K562 (cell line): Measurements from ENCODE around the gene CBFA2T3. TPM values are rescaled to one million over a fixed set of nuclear protein-coding genes. Genes with fewer than 3 reads are reported as not detected.

Source experiments
- BRF1 ChIP-seq: IDR thresholded peaks from 3 replicates; pipeline ENCODE4 v1.6.1; 2011; ENCODE audit warnings: borderline replicate concordance, mild to moderate bottlenecking; ENCODE audit not compliant: insufficient read length; ENCODE audit errors: extremely low read depth
- CREB1 ChIP-seq, 2 experiments: sonication (generic) in 1 of 2; formaldehyde crosslinking in 1 of 2; IDR thresholded peaks; 2 replicates each; pipeline versions ENCODE4 v1.6.1 to v1.8.0; 2012 to 2022; ENCODE audit warnings: inconsistent platforms in 1 of 2, mild to moderate bottlenecking in 1 of 2, missing genetic modification reagents in 1 of 2, moderate library complexity in 1 of 2
- DMBX1 ChIP-seq: fragments of 250-450 bp; sonication (Bioruptor Pico); IDR thresholded peaks from 2 replicates; pipeline ENCODE4 v1.8.0; 2022; ENCODE audit warnings: inconsistent platforms, mild to moderate bottlenecking, moderate library complexity, borderline replicate concordance
- KAT8 ChIP-seq: fragments of 450-650 bp; IDR thresholded peaks from 2 replicates; pipeline ENCODE4 v1.6.1; 2016; ENCODE audit warnings: low read depth, mild to moderate bottlenecking
- MAFF ChIP-seq: IDR thresholded peaks from 2 replicates; pipeline ENCODE4 v1.6.1; 2012; ENCODE audit warnings: low read length, improper control_type of control experiment
- MECOM ChIP-seq: fragments of 250-450 bp; sonication (Bioruptor Pico); IDR thresholded peaks from 2 replicates; pipeline ENCODE4 v1.8.0; 2022; ENCODE audit warnings: inconsistent platforms
- POLR2G ChIP-seq: fragments of 200-400 bp; formaldehyde crosslinking; IDR thresholded peaks from 2 replicates; pipeline ENCODE4 v1.6.1; 2017; ENCODE audit warnings: low read depth, mild to moderate bottlenecking, antibody characterized with exemption, low read length, moderate library complexity
- RBM39 ChIP-seq: fragments of 200-400 bp; formaldehyde crosslinking; optimal IDR thresholded peaks from 2 replicates; pipeline ENCODE3; 2018; ENCODE audit warnings: low read depth, low read length
- ZFP1 ChIP-seq: fragments of 450-650 bp; formaldehyde crosslinking; IDR thresholded peaks from 2 replicates; pipeline ENCODE4 v1.4.0; 2020; ENCODE audit warnings: mild to moderate bottlenecking, mixed read lengths
- ZFPM2 ChIP-seq: fragments of 250-450 bp; sonication (Bioruptor Pico); IDR thresholded peaks from 2 replicates; pipeline ENCODE4 v1.5.1; 2022; ENCODE audit warnings: mild to moderate bottlenecking
- polyA plus RNA-seq, 8 experiments: library from polyadenylated mRNA; depleted of rRNA in 4 of 8; stranded (reverse) in 5 of 8; unstranded in 3 of 8; fragments of >200 nt; fragmentation: Nextera tagmentation in 2 of 8; fragmentation: Illumina TruSeq in 1 of 8; extraction: Ambion mirVana in 2 of 8; extraction: Trizol in 1 of 8; gene quantifications; 2 replicates each; pipeline versions ENCODE4 v1.2.1 to v1.2.3, GENCODE V29; 2011 to 2014; ENCODE audit warnings: inconsistent platforms in 1 of 8, missing spikeins in 1 of 8
- total RNA-seq, 7 experiments: library from RNA; depleted of rRNA in 6 of 7; stranded (reverse); fragments of >200 nt in 6 of 7; fragmentation: Illumina TruSeq in 2 of 7; extraction: Trizol in 2 of 7; gene quantifications; 2 replicates each; pipeline versions ENCODE4 v1.2.1 to v1.2.3, GENCODE V29; 2011 to 2021; ENCODE audit warnings: low replicate concordance in 1 of 7
- TF ChIP-seq, protein P1 (sequence below): sonication (generic); formaldehyde crosslinking; IDR thresholded peaks from 2 replicates; pipeline ENCODE4 v1.5.0; 2020; ENCODE audit warnings: missing genetic modification reagents
- TF ChIP-seq, protein P2 (sequence below): sonication (generic); formaldehyde crosslinking; IDR thresholded peaks from 2 replicates; pipeline ENCODE4 v1.8.0; 2022; ENCODE audit warnings: mild to moderate bottlenecking, missing genetic modification reagents
- TF ChIP-seq, protein P3 (sequence below): IDR thresholded peaks from 2 replicates; pipeline ENCODE4 v1.6.1; 2011; ENCODE audit not compliant: insufficient read length; ENCODE audit errors: extremely low read depth
- TF ChIP-seq, protein P4 (sequence below): fragments of 250-450 bp; sonication (Bioruptor Pico); IDR thresholded peaks from 2 replicates; pipeline ENCODE4 v1.5.0; 2021; ENCODE audit warnings: mild to moderate bottlenecking, moderate library complexity
- TF ChIP-seq, protein P5 (sequence below), 2 experiments: IDR thresholded peaks; 2 replicates each; pipeline ENCODE4 v1.6.1; 2011; ENCODE audit warnings: borderline replicate concordance in 1 of 2, control low read depth in 1 of 2, low read depth in 1 of 2, low read length in 1 of 2, mild to moderate bottlenecking in 1 of 2, mixed read lengths in 1 of 2, moderate library complexity in 1 of 2; ENCODE audit not compliant: insufficient read depth in 1 of 2, insufficient read length in 1 of 2, poor library complexity in 1 of 2, severe bottlenecking in 1 of 2; ENCODE audit errors: extremely low read depth in 1 of 2
- TF ChIP-seq, protein P6 (sequence below), 2 experiments: fragments of 450-650 bp in 1 of 2; sonication (generic) in 1 of 2; formaldehyde crosslinking in 1 of 2; IDR thresholded peaks in 1 of 2; conservative IDR thresholded peaks in 1 of 2; 2 replicates each; pipeline versions ENCODE4 v1.6.1 to v1.8.1; 2016 to 2023; ENCODE audit warnings: mild to moderate bottlenecking in 2 of 2, moderate library complexity in 2 of 2, inconsistent platforms in 1 of 2, missing genetic modification reagents in 1 of 2

CBFA2T3 gene
- total and polyA plus RNA-seq, 9 of the 15 experiments (the other 6 are each of a cell fraction or from before 2014, with no cell fraction given): 2.3 to 145 (median 6.7) TPM

DNA sequence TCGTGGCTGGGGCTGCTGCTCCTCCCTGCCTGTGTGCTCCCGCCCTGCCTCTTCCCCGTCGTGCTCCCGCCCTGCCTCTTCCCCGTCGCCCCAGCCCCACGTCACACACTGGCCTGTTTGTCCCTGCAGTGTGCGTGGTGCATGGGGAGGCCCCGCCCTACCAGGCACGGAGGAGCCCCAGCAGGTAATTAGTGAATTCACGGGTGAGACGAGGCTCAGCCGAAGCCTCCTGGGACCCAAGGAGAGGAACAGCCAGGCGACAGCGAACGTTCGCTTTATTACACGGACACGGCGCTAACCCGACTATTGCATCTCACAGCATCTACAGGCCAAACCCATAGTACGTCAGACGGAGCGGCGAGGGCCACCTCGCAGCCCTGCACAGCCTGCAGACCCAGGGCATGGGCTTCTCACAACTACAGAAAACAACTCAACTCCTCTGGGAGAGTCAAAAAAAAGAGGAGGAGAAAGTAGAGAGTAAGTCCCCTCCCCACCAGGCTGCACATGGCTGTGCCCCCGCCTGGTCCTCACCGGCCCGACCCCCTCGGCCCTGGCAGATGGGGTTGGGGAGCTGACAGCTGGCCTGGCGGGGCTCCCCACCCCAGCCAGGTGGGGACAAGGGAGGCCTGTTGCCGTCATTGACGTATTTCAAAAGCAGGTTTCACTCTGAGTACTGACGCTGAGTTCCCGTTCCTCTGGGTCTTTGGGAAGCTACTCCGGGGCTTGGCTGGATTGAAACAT, 106.2 kb downstream of the CBFA2T3 start (continued):
- TF ChIP-seq, protein P1, sequence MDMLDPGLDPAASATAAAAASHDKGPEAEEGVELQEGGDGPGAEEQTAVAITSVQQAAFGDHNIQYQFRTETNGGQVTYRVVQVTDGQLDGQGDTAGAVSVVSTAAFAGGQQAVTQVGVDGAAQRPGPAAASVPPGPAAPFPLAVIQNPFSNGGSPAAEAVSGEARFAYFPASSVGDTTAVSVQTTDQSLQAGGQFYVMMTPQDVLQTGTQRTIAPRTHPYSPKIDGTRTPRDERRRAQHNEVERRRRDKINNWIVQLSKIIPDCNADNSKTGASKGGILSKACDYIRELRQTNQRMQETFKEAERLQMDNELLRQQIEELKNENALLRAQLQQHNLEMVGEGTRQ (CRISPR knock-in tag): no peak
- TF ChIP-seq, protein P2, sequence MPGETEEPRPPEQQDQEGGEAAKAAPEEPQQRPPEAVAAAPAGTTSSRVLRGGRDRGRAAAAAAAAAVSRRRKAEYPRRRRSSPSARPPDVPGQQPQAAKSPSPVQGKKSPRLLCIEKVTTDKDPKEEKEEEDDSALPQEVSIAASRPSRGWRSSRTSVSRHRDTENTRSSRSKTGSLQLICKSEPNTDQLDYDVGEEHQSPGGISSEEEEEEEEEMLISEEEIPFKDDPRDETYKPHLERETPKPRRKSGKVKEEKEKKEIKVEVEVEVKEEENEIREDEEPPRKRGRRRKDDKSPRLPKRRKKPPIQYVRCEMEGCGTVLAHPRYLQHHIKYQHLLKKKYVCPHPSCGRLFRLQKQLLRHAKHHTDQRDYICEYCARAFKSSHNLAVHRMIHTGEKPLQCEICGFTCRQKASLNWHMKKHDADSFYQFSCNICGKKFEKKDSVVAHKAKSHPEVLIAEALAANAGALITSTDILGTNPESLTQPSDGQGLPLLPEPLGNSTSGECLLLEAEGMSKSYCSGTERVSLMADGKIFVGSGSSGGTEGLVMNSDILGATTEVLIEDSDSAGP (CRISPR knock-in tag): peak; percentile 35; the same call in 1 of the 2 replicates
- no peak for TF ChIP-seq ZFPM2 (CRISPR knock-in tag)
- TF ChIP-seq KAT8: 0 out of 2 replicates have a peak, but pooled peaks have one; percentile 17
- TF ChIP-seq MECOM (CRISPR knock-in tag): no peak
- peak; percentile 84 for TF ChIP-seq POLR2G
- TF ChIP-seq, protein P3, sequence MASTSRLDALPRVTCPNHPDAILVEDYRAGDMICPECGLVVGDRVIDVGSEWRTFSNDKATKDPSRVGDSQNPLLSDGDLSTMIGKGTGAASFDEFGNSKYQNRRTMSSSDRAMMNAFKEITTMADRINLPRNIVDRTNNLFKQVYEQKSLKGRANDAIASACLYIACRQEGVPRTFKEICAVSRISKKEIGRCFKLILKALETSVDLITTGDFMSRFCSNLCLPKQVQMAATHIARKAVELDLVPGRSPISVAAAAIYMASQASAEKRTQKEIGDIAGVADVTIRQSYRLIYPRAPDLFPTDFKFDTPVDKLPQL: no peak
- TF ChIP-seq RBM39: no peak
- no peak for TF ChIP-seq ZFP1 (CRISPR knock-in tag)
- TF ChIP-seq, protein P4, sequence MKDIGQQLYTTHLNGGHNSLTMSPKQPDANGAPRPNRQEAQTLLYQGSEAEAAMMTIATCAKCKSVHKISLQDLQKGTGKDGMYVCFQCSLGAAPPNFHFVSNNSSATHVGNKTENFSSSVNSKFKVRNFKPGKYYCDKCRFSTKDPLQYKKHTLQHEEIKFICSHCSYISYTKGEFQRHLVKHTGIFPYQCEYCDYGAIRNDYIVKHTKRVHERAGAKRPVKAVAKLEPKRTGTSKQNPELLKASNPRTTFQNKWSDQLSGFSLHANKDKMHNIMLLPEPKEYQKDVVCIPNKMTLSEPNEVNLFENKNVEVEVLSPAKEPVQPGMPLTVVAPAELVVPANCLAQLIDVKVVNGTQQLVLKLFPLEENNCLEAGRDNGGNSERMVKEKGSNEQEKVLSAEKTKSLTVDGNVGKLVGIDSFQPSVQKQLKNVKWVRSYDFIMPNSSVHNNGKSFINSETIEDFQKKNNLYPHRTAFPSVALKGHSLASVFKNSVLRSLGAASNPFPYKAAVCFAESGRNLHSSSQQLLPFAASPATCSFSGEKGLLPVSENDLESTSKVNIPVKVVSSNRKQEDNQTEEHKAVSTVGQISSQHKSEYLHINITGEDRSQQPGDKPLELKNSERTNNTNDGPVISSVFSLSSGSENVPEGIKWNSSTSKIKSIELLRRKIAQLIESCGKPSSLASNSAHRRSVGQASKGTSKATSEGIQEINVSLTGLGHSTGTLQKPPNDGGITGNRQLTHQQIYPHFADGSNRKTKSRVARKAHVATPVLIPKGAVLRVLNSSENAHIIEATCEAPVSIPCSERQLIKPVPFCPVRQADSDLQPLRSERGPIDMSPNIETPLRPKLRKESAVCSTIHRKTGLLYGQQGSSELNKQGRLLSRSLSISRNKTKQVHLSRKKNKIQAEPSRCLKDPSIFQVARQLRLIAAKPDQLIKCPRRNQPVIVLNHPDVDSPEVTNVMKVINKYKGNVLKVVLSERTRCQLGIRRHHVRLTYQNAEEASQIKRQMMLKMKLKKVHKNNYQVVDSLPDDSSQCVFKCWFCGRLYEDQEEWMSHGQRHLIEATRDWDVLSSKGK (CRISPR knock-in tag): no peak
- TF ChIP-seq CREB1 (IDR thresholded peaks at IDR 0.05): peak; percentile 89
- TF ChIP-seq CREB1 (CRISPR knock-in tag; IDR thresholded peaks at IDR 0.05): peak; percentile 75; the same call in 1 of the 2 replicates
- TF ChIP-seq BRF1: no peak
- TF ChIP-seq, protein P5, sequence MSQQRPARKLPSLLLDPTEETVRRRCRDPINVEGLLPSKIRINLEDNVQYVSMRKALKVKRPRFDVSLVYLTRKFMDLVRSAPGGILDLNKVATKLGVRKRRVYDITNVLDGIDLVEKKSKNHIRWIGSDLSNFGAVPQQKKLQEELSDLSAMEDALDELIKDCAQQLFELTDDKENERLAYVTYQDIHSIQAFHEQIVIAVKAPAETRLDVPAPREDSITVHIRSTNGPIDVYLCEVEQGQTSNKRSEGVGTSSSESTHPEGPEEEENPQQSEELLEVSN (IDR thresholded peaks at IDR 0.05; ENCODE audit: borderline replicate concordance in 1 of 2, extremely low read depth in 1 of 2, insufficient read depth in 1 of 2, insufficient read length in 1 of 2, low read depth in 1 of 2, low read length in 1 of 2, poor library complexity in 1 of 2, severe bottlenecking in 1 of 2): peak in 1 of 2 experiments; percentile 61
- no peak for TF ChIP-seq DMBX1 (CRISPR knock-in tag)
- TF ChIP-seq, protein P6, sequence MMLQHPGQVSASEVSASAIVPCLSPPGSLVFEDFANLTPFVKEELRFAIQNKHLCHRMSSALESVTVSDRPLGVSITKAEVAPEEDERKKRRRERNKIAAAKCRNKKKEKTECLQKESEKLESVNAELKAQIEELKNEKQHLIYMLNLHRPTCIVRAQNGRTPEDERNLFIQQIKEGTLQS (IDR thresholded peaks at IDR 0.05): no peak
- TF ChIP-seq, protein P6 (CRISPR knock-in tag; conservative IDR thresholded peaks at IDR 0.05): no peak
- no peak for TF ChIP-seq MAFF
